LNCaP clone FGC (cell line): Measurements from ENCODE around the gene CENATAC.

Experiments
- DNase-seq: peaks from one replicate; pipeline ENCODE4 v3.0.0-alpha.2; 2011; ENCODE audit warnings: low read depth
- H3K4me3 ChIP-seq: 2 replicates; pipeline ENCODE4 v1.5.1; 2011; ENCODE audit warnings: mild to moderate bottlenecking, low read depth, low read length, control low read depth
- TF ChIP-seq, protein P1 (sequence below): IDR thresholded peaks from 2 replicates; pipeline ENCODE4 v1.5.1; 2012; ENCODE audit warnings: mild to moderate bottlenecking; ENCODE audit not compliant: control insufficient read depth, insufficient read depth; ENCODE audit errors: extremely low read depth

CENATAC gene

GRCh38 chr11:119065369-119065768 is 67.4 kb downstream of the CENATAC start:
- TF ChIP-seq, protein P1, sequence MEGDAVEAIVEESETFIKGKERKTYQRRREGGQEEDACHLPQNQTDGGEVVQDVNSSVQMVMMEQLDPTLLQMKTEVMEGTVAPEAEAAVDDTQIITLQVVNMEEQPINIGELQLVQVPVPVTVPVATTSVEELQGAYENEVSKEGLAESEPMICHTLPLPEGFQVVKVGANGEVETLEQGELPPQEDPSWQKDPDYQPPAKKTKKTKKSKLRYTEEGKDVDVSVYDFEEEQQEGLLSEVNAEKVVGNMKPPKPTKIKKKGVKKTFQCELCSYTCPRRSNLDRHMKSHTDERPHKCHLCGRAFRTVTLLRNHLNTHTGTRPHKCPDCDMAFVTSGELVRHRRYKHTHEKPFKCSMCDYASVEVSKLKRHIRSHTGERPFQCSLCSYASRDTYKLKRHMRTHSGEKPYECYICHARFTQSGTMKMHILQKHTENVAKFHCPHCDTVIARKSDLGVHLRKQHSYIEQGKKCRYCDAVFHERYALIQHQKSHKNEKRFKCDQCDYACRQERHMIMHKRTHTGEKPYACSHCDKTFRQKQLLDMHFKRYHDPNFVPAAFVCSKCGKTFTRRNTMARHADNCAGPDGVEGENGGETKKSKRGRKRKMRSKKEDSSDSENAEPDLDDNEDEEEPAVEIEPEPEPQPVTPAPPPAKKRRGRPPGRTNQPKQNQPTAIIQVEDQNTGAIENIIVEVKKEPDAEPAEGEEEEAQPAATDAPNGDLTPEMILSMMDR: peak; percentile 35
- DNase-seq: no peak
- no peak overlapping the region for H3K4me3 ChIP-seq
